T follicular helper cell (primary cell): ENCODE data around the gene LBHD2.
A peak's percentile ranks its signal among the peaks of the same experiment; 100 is the strongest.

ENCODE experiments used
- DNase-seq: peaks from one replicate; pipeline ENCODE4 v3.0.0-alpha.2; 2020; ENCODE audit warnings: low read depth

Gene LBHD2

DNA sequence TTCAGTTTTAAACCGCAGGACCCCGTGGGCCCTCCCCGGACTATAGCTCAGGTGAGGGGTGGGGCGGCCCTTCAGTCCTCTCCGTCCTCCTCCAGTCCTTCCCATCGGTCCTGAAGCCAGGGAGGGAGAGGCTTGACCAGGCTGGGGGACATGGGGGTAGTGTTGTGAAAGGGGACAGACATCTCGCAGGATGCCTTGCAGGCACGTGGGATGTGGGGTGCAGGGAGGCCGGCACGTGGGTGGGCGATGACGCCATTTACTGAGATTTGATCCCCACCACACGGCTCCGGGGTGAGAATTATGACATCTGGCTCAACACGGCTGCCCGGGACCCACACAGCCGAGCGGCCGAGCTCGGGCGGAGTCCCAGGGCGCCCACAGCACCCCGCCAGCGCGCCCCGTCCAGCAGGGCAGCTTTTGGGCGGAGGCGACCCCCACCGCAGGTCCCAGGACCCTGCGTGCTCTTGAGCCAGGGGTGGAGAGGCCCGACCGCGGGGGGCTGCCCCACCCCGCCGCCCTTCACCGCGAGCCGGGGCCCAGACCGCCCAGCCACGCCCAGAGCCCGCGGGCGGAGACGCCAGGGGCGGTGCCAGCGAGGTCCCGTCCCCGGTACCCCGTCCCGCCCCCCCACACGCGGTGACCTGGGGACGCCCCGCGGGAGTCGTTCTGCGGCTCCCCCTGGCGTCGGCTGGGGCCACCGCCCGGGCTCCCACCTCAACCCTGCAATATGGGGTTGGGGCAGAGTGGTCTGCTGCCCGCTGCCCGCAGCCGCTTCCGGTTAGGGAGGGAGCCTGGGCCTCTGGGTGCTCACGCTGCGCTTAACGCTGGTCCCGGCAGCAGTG, 7.3 kb downstream of the LBHD2 start:
- peak; percentile 64 for DNase-seq

DNA sequence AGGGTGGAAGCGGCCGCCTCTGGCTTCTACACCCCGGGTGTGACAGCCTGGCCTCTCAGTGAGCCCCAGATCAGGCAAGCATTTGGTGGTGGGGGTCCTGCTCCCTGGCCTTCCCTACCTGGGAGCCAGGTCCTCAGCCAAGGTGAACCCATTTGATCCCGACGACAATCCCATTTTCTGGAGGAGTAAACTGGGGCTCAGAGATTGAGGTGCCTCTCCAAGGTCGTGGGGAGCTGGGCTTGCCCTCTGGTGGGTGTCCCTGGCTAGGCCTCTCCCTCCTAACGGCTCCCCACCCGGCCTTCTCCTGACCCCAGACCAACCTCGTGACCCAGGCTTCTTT, 7.8 kb downstream of the LBHD2 start:
- no peak for DNase-seq

DNA sequence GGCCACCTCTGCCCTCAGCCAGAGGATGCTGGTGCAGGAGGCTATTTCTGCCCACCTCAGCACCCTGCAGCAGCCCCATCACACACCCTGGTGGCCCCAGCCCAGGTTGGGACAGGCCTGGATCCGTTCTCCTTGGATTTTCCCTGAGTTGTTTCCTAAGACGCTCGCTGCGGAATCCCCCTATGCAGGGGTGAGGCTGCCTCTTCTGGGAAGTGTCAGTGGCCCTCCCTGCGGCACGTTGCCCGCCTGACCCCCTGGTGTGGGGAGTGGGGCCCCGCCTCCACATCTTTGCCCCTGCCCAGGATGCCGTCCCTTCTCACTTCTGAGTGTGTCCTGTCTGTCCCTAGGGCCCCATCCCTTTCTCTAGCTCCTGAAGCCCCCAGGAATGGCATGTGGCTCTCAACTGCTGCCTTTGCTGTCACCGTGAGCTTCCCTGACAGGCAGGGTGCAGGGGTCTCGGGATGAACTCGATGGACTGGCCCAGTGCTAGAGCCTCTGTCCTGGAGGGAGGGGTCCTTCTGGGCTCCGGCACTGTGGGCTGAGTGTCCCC, 9.9 kb downstream of the LBHD2 start:
- no peak for DNase-seq

DNA sequence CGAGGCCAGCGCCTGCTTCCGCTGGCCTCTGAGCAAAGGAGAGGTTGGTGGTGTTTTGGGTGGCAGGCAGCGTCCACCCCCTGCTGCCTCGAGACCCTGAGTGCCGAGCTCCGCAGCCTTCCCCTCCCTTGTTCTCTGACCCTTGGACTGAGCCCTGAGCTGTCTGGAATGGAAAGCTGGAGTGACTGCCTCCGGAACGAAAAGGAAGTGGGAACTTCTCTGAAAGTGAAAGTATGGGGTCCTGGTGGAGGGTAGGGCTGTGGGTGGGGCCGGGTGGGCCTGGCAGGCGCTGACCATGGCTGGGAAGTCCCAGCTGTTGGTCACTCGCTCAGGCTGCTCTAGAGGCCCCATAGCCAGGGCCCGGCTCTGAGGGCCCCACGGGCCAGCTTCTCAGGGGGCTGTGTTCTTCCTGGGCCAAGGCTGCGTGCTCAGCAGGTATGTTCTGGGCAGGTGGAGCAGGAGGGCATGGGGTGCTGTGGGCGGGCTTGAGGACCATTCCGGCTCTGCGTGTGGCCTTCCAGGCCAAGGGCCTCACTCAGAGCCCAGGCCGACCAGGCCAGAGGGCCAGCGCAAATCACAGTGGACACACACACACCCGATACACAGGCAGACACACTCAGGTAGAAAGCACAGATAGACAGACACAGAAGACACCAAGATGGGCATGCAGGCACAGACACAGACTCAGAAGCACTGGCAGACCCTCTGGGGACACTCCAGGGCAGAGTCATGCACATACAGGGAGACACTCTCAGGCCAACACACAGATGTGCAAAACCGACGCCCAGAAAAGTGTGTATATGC, 10.6 kb downstream of the LBHD2 start, which contains the start of gene EXOC3L4:
Gene EXOC3L4, plus strand, starts transcription at position 320 of the 804 bp plus-strand sequence. CDS start 5,495 bp downstream, outside the sequence.
- DNase-seq: no peak

DNA sequence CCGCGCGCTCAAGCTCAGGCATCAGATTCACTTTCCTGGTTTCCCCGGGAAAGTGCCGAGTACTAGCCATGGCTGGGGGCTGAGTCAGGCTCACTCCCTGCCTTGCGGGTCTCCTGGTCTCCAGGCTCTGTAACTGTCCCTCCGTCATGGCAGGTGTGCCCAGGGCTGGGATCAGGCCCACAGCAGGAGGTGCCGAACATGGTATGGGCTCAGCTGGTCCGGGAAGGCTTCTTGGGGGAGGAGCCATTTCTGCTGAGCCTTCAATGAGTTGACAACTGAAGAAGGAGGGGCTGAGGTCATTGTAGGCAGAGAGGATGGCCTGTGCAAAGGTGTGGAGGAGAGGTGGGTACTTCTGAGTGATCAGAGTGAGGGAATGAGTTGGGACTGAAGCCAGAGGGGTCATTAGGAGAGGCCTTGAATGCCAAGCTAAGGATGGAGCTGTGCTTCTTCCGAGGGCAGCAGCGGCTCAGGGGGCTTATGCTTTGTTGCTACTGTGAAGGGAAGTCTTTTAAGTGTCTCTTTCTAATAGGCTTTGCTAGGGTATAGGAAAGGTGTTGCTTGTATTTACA, 11.3 kb downstream of the LBHD2 start:
- no peak for DNase-seq

DNA sequence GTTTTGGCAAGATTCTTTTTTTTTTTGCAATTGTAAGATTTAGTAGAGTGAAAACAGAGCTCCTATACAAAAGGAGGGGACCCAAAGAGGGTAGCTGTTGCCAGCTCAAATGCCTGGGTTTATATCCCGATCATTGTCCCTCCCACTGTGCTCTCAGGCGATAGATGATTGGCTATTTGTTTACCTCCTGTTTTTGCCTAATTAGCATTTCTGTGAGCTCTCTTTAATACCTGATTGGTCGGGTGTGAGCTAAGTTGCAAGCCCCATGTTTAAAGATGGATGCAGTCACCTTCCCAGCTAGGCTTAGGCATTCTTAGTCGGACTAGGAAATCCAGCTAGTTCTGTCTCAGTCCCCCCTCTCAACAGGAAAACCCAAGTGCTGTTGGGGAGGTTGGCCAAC, 12.4 kb downstream of the LBHD2 start:
- DNase-seq: no peak

DNA sequence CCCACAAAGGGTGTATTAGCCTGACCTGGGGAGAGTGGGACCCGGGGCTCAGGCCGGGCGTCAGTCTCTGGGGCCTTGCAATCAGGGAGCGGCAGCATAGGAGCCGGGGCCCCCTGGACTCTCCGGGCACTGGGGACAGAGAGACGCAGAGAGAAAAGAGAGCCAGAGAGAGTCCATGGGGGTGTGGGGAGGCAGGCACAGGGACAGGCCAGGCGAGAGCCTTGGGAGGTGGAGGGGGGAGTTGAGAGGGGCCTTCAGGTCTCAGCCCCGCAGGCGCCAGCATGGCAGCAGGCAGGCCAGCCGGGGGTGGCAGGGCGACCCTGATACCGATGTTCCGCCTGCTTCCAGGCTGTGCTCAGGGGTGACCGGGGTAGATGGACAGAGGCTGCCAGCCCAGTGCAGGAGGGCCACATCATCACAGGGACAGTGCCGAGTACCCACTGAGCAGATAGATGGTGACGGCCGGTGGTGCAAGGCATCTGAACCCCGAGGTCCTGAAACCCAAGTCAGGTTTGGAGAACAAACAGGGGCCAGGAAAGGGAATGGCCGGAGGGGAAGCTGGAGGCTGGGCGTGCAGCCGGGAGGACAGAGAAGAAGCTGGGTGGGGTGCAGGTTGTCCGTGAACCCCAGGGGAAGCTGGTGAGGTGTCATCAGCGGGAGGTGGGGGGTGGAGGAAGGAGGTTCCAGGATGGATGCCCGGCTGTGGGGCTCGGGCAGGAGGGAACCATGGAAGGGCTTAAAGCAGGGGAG, 13.4 kb downstream of the LBHD2 start:
- DNase-seq: no peak

DNA sequence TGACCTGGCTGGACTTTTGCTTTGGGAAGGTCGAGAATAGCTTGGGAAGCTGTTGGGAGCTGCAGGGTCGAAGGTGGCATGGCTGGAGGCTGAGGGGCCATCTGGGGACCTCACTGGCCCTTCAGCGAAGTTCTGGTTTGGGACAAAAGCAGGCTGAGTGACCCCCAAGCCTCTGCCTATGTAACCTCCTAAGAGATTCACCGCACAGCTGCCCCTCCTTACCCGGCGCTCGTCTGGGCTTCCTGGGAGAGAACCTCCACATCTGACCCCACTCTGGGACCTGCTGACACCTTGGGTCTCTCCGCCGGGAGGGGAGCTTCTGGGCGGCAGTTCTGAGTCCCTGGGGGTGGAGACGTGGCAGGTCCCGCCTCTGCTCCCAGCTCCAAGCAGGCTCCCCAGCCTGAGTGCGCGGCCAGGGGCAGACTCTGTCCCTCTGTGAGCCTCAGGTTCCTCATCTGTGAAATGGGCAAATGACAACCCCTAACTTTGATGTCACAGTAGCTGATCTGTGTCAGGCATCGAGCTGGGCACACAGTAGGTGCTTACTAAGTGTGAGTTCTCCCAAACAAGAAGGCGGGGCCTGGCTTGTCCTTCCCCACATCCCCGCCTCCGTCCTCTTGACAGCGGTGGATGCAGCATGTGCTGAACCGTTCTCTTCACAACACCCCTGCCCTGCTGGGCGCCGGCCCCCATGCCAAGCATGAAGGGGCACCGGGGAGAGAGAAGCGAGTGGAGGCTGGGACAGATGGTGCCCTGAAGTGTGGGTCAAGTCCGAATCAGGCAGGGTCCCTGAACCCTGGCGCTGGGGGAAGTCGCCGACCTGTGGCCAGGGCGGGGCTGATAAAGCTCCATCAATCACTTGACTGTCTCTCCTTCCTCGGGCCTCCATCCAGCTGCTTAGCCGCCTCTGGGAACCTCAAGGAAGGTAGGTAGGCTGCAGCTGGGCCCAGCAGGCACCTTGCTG, 14.3 kb downstream of the LBHD2 start:
- DNase-seq: no peak

DNA sequence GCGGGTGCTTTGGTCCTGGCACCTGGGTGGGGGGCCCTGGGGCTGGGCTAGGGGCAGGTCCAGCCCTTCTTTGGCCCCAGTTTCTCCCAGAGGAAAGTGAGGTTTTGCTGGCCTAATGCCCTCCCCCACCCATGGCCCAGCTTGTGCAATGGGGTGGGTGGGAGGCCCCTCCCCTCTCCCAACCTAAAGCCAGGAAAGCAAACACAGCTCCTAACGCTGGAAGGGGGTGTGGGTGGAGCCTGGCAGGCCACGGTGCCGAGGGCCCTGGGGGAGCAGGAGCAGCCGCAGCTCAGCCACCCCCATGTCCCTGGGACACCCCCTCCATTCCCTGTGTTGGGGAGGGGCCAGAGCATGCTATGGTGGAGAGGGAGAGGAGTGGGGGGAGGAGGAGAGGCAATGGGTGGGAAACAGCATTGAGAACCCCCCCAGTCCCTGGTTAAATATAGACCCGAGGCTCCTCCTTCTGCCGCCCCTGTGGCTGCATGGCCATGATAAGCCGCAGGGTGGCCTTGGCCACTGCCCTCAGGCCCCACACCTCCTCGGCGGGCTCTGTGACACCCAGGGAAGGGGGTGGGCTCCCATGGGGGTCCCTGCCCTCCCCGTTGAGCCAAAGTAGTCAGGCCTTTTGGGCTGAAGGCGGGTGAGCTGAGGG, 15.2 kb downstream of the LBHD2 start:
- DNase-seq: no peak

DNA sequence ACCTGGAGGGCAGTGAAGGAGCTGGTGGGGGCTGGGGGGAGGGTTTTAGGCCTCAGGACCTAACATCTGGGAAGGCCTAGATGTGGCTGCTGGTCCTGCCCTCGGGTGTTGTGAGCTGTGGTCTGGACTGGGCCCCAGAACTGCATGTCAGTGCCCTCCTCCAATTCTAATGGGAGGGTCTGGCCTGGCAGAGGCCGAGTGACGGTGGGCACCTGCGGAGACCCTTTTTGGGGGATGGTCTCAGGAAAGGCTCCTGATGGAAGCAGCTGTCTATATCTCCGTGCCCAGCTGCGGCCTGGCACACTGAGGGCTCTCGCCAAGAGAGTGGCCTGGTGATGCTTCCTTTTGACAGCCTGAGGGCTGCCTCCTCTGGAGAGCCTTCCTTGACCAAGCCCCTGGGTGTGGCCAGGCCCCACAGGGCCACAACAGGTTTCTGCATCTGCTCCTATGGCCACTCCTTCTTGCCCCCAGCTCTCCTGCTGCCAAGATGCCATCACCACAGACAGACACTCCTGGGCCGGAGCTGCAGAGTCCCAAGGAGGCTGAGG, 15.8 kb downstream of the LBHD2 start:
- DNase-seq: no peak

DNA sequence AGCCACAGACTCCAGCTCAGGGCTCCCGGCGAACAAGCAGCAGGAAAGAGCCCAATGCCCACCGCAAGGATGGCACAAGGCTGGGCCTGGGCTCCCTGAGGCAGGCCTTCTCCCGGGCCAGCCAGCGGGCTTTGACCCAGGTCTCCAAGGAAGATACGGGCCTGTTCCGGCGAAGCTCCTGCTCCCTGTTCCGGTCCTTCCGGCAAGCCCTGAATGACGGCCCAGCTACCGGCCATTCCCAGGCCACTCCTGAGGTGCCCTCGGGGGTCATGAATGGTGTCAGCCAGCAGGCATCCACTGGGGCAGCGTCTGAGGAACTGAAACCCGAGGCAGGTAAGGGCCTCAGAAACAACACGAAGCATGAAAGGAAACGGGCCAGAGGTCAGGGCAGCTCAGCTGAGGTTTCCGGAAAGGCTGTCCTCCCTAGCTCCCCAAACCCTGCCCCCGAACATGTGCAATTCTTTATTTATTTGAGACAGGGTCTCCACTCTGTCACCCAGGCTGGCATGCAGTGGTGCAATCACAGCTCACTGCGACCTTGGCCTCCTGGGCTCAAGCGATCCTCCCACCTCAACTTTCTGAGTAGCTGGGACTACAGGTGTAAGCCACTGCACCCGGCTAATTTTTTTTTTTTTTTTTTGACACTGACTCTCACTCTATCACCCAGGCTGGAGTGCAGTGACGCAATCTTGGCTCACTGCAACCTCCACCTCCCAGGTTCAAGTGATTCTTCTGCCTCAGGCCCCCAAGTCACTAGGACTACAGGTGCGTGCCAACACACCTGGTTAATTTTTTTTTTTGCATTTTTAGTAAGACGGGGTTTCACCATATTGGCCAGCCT, 16.5 kb downstream of the LBHD2 start:
- DNase-seq: no peak

DNA sequence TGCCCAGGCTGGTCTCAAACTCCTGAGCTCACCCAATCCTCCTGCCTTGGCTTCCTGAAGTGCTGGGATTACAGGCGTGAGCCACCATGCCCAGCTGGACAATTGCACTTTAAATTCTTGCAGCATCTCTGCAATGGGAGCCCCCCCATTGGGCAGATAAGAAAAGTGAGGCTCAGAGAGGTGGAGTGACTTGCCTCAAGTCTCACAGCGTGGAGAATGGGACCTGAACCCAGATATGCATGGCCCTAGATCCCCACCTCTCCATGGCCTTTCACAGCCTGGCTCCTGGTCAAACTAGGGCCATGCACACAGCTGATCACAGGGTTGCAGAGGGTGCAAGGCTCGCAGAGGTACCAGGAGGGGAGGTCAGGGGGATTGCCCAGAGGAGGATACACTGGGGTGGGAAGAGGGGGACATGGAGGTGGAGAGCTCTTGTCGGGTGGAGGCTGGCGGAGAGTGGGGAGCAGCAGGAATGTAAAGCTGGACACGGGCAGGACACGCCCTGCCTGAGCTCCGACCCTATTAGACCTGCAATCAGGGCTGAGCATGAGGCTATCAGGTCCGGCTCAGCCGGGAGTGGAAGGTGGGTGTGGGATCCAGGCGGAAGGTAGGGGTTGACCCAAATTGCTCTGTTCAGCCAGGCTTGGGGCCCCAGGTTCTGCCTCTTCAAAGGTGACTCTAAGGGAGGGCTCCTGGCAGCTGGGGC, 17.4 kb downstream of the LBHD2 start:
- DNase-seq: no peak

DNA sequence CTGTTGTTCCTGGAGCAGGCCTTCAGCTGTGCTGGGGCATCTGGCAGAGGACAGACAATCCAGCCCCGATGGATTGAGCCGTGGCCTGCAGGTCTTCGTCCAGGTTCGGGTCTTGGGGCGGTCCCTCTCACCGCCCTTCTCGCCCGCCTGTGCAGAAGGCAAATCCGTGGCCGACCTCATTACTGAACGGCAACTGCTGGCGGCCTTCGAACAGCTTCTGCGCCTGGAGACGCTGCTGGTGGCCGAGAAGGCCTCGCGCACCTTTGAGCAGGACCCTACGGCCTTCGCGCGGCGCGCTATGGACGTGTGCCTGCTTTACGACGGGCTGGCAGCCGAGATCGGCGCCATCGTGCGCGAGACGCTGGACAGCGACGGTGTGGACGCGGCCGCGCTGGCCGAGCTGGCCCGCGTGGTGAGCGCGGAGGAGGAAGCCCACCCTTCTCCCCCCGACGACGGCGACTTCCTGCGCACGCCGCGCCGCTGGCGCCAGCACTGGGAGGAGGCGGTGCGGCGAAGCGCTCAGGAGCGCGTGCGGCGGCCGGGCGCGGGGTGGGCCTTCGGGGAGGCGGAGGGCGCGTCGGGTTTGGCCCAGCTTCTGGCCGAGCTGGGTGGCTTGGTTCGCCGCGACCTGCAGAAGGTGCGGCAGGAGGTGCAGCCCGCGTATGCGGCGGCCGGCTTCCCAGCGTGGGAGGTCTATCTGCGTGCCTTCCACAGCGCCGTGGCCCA, 18.1 kb downstream of the LBHD2 start:
- no peak for DNase-seq

DNA sequence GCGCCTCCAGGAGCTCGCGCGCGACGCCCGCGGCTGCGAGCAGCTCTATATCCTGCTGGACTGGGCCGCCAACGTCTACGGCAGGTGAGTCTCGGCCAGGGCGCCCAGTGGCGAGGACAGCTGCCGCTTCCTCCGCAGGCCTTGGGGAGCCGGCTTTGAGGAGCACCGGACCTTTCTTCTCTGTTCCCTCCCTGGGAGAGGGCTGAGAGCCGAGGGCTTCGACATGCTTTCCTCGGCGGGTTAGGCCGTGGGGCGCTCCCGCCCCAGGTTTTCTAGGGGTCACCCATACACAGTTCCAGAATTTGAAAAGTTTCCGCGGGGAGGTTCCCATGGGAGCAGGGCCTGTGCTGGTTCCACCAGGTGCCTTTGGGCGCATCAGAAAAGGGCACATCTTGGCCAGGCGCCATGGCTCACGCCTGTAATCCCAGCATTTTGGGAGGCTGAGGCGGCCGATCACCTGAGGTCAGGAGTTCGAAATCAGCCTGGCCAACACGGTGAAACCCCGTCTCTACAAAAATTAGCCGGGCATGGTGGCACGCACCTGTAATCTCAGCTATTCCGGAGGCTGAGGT, 18.8 kb downstream of the LBHD2 start:
- no peak for DNase-seq

DNA sequence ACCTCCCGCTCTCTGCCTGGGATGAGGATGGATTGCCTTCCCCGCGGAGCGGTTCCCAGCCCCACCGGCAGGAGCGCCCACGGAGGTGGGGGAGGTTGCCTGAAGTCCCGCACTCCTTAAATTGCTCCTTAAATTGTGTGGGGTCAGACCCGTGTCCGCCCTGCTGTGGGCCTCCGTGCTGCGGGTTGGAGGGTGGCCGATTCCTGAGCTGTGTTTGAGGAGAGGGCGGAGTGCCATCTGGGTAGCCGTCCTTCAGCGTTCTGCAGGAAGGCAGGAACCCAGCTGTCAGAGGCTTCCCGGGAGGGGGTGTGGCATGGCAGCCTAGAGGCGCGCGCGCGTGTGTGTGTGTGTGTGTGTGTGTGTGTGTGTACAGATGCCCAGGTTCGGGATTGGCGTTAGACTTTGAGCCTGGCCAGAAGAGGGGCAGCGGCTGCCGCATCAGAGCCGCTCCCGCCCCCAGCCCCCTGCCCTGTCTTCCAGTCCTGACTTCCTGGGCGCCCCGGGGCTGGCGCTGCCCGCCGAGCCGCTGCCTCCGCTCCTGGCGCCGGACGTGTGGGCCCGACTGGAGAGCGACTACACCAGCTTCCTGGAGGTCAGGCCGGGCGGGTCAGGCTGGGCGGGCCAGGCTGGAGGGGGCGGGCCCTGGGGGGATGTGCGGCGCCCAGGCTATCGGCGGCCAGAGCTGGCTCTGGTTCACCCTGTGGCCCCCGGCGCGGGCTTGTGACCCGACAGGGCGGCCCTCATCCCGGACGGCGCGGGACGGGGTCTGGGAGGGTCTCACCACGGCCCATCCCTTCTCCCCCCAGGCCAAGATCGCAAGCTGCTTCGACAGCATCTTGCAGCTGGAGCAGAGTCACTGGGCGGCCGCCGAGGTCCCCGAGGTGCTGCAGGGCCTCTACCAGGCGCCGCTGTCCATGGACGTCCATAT, 19.7 kb downstream of the LBHD2 start:
- DNase-seq: no peak

DNA sequence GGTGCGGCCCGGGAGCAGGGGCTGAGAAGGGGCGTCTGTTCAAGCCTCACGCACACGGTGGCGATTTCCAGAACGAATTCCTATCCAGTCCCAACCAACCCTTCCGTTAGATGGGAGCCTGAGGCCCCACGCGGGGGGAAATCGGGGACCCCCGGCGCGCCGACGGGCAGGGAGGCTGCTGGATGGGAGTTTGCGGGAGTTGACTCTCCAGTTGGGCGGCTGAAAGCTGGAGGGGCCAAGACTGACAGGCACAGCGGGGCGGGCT, 20.3 kb downstream of the LBHD2 start:
- no peak for DNase-seq
